GM19025 (cell line): Measurements from ENCODE around the gene CSRP3.
"Not testable (repeated sequence)": the region's sequence is repeated elsewhere in the genome, so short reads cannot be mapped to it uniquely, and the experiment has no call there.

Source experiments
- ATAC-seq: cut with Tn5 transposase; IDR thresholded peaks from one replicate; pipeline ENCODE4 v1.9.1; 2021; ENCODE audit warnings: mild to moderate bottlenecking, low read depth, moderate library complexity; ENCODE audit not compliant: unreplicated experiment

CSRP3 gene

DNA sequence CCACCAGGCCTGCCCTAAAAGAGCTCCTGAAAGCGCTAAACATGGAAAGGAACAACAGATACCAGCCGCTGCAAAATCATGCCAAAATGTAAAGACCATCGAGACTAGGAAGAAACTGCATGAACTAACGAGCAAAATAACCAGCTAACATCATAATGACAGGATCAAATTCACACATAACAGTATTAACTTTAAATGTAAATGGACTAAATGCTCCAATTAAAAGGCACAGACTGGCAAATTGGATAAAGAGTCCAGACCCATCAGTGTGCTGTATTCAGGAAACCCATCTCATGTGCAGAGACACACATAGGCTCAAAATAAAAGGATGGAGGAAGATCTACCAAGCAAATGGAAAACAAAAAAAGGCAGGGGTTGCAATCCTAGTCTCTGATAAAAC lies 64.9 kb downstream of the CSRP3 start:
- ATAC-seq, result not testable (repeated sequence)

GRCh38 chr11:19134004-19134403 lies 67.8 kb downstream of the CSRP3 start:
- no peak for ATAC-seq
